NT2/D1 (cell line): Measurements from ENCODE around the gene CTDP1.
A peak's percentile ranks its signal among the peaks of the same experiment; 100 is the strongest.
"Not testable (repeated sequence)": the region's sequence is repeated elsewhere in the genome, so short reads cannot be mapped to it uniquely, and the experiment has no call there.

Experiments used
- DNase-seq: peaks from one replicate; pipeline ENCODE4 v3.0.0-alpha.2; 2011; ENCODE audit warnings: low read depth, low spot score
- H3K27me3 ChIP-seq: 2 replicates; pipeline ENCODE4 v1.6.0; 2011; ENCODE audit warnings: mild to moderate bottlenecking; ENCODE audit not compliant: insufficient read length, insufficient read depth
- H3K36me3 ChIP-seq: 2 replicates; pipeline ENCODE4 v1.6.1; 2011; ENCODE audit warnings: mild to moderate bottlenecking, low read length, mixed read lengths; ENCODE audit not compliant: insufficient read depth, insufficient read length
- H3K4me1 ChIP-seq: 2 replicates; pipeline ENCODE4 v1.5.1; 2011; ENCODE audit not compliant: insufficient read depth, insufficient read length
- H3K4me3 ChIP-seq: 2 replicates; pipeline ENCODE4 v1.5.1; 2011; ENCODE audit warnings: low read depth; ENCODE audit not compliant: insufficient read length
- H3K9ac ChIP-seq: 2 replicates; pipeline ENCODE4 v1.6.0; 2011; ENCODE audit warnings: low read depth; ENCODE audit not compliant: insufficient read length
- H3K9me3 ChIP-seq: 2 replicates; pipeline ENCODE4 v1.5.1; 2011; ENCODE audit warnings: mild to moderate bottlenecking, low read length; ENCODE audit not compliant: insufficient read depth
- SUZ12 ChIP-seq: IDR thresholded peaks from 2 replicates; pipeline ENCODE4 v1.6.1; 2011; ENCODE audit not compliant: insufficient read length, insufficient read depth; ENCODE audit errors: extremely low read depth
- YY1 ChIP-seq: IDR thresholded peaks from 2 replicates; pipeline ENCODE4 v1.6.1; 2011; ENCODE audit not compliant: insufficient read length, insufficient read depth
- ZNF274 ChIP-seq: IDR thresholded peaks from 2 replicates; pipeline ENCODE4 v1.6.1; 2011; ENCODE audit warnings: mild to moderate bottlenecking, low read depth, low read length

CTDP1 gene

DNA sequence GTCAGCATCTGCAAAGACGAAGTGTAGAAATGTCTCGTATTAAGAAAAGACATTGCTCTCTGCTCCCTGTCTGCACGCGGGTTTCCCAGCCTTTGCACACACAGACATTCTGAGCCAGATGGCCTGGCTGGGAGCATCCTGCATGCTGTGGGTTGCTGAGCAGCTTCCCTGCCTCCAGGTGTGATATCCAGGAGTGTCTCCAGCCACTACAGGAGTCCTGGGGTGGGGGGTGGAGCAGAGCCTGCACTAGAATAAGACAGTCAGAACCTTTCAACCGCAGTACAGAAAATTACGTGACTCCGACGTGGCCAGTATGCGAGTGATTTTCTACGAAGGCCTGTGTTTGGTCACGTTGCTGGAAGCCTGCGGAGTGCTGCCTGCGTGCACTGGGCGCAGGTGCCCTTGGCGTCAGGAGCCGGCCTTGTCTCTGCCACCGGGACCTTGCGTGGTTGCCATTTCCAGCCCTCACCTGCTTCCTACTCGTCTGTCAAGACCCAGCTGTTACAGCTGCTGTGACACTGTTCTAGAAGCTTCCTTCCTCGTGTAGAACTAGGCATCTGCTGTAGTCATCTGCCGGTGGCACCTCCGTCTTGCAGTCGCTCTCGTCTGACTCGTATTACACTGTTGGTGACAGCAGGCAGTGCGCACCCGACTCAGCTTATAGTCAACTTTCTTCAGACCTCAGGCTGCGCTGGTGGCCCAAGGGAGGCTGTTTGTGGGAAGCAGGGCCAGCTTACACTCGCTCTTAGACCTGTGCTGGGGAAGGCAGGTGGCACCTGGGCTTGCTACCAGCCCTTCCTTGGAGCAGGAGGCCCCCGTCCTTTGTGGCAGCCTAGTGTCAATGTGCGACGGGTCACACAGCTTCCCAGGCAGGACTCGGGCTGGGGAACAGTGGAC is 11.2 kb downstream of the CTDP1 start:
- H3K4me3 ChIP-seq, result no peak overlapping the region
- no peak for TF ChIP-seq YY1
- no peak for TF ChIP-seq SUZ12
- no peak for TF ChIP-seq ZNF274
- no peak for DNase-seq
- no peaks in the 10 kb centered on the region for H3K9me3 ChIP-seq
- H3K4me1 ChIP-seq, result peaks cover 14% of the 10 kb centered on the region
- H3K36me3 ChIP-seq, result peaks cover 12% of the 10 kb centered on the region
- H3K27me3 ChIP-seq, result no peaks in the 10 kb centered on the region
- no peak overlapping the region for H3K9ac ChIP-seq

DNA sequence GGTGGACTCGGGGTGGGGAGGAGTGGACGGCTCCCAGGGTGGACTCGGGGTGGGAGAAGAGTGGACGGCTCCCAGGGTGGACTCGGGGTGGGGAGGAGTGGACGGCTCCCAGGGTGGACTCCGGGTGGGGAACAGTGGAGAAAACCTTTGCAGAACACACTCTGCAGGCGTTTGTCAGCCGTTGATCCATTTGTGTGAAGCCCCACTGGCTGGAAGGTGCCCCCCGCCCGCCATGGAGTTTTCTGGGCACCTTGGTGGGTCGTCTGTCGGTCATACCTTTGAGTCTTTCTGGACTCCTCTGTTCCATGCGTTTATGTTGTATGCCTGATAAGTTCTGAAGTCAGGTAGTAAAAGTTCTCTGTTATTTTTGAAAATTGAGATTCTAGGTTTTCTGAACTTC is 12.5 kb downstream of the CTDP1 start:
- Histone ChIP-seq H3K9me3 (no peaks in the 10 kb centered on the region), H3K4me3 (no peak overlapping the region), H3K9ac (no peak overlapping the region), H3K36me3 (peaks cover 22% of the 10 kb centered on the region), H3K27me3 (no peaks in the 10 kb centered on the region), H3K4me1 (peaks cover 15% of the 10 kb centered on the region)
- DNase-seq, result no peak
- no peak for TF ChIP-seq SUZ12
- no peak for TF ChIP-seq YY1
- TF ChIP-seq ZNF274, result no peak

DNA sequence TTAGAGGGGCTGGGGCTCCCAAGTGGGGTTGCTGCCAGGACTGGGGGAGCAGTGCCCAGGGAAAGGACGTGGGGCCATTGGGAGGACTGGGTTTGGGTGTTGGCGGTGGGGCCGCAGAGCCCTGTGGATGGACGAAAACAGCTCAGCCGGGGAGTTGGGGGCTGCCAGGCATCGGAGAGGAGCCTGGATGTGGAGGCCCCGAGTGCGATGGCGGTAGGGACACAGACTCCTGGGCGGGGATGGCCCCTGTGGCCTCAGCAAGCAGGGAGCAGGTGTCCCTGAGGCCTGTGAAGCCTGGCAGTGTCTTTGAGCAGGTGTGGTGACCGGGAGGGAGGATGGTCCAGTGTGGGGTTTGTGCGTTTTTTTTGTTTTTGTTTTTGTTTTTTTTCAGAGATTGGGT is 13.3 kb downstream of the CTDP1 start:
- no peak for TF ChIP-seq YY1
- no peak for TF ChIP-seq SUZ12
- TF ChIP-seq ZNF274, result no peak
- Histone ChIP-seq H3K9ac (no peak overlapping the region), H3K9me3 (no peaks in the 10 kb centered on the region), H3K27me3 (no peaks in the 10 kb centered on the region), H3K36me3 (peaks cover 30% of the 10 kb centered on the region), H3K4me1 (peaks cover 15% of the 10 kb centered on the region), H3K4me3 (no peak overlapping the region)
- DNase-seq, result no peak

DNA sequence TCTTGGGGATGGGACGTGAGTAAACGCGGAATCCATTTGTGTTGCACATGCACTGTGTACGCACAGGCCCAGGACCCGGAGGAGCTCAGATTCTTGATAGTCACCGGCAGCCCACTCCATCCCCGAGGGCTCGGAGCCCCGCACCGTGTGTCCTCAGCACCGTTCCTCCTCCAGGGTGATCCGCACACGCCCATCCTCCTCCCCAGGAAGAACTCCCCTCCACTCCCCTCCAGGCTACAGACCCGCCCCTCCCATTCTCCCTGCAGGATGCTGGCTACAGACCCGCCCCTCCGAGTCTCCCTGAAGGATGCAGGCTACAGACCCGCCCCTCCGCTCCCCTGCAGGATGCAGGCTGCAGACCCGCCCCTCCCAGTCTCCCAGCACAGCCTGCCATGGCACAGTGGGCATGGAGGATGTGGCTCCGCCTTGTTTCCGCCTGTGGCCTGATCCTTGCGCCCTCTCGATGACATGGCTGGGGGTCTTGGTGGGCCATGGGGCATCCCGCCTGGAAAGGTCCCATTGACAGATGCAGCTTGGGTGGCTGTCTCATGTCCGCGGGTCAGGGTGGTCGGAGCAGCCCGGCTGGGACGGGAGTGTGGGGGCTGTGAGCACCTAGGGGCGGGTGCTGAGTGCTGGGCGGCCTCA is 14.1 kb downstream of the CTDP1 start:
- TF ChIP-seq ZNF274 (no peak), SUZ12 (no peak), YY1 (no peak)
- H3K4me3 ChIP-seq, result no peak overlapping the region
- peaks cover 15% of the 10 kb centered on the region for H3K4me1 ChIP-seq
- H3K27me3 ChIP-seq, result no peaks in the 10 kb centered on the region
- peak; percentile 22 for DNase-seq
- H3K9me3 ChIP-seq, result no peaks in the 10 kb centered on the region
- no peak overlapping the region for H3K9ac ChIP-seq
- peaks cover 38% of the 10 kb centered on the region for H3K36me3 ChIP-seq

DNA sequence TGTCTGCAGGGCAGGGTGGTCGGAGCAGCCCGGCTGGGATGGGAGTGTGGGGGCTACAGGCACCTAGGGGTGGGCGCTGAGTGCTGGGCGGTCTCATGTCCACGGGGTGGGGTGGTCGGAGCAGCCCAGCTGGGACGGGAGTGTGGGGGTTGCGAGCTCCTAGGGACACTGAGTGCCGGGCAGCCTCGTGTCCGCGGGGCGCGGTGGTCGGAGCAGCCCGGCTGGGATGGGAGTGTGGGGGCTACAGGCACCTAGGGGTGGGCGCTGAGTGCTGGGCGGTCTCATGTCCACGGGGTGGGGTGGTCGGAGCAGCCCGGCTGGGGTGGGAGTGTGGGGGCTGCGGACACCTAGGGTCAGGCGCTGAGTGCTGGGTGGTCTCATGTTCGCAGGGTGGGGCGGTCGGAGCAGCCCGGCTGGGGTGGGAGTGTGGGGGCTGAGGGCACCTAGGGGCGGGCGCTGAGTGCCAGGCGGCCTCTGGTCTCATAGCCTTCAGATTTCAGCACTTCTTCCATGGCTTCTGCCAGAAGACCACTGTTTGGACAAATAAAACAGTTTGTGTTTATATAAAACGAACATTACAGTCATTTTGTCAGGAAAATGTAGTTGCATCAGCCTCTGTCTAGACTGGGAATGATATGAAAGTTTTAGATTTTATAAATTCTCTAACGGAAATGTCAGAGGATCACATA is 14.7 kb downstream of the CTDP1 start:
- Histone ChIP-seq H3K36me3 (peaks cover 43% of the 10 kb centered on the region), H3K4me1 (peaks cover 15% of the 10 kb centered on the region)
- not testable (repeated sequence) for H3K9me3 ChIP-seq, DNase-seq, H3K27me3 ChIP-seq, H3K9ac ChIP-seq, H3K4me3 ChIP-seq

DNA sequence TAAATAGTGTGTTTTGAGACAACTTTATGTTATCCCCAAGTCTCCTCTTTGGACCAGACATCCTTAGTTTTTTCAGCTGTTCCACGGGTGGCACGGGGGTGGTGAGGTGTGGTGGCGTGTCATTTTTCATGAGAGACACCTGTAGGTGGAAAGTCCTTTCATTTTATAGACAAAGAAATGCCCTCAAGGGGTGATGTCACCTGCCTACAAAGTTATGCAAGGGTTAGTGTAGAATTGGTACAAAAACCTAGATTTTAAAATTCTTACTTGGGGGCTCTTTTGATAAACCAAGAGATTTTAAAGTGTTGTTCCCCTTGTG is 15.3 kb downstream of the CTDP1 start:
- H3K4me1 ChIP-seq, result peaks cover 15% of the 10 kb centered on the region
- TF ChIP-seq YY1 (no peak), ZNF274 (no peak), SUZ12 (no peak)
- no peak overlapping the region for H3K9ac ChIP-seq
- no peak overlapping the region for H3K4me3 ChIP-seq
- no peak for DNase-seq
- H3K27me3 ChIP-seq, result no peaks in the 10 kb centered on the region
- no peaks in the 10 kb centered on the region for H3K9me3 ChIP-seq
- peaks cover 47% of the 10 kb centered on the region for H3K36me3 ChIP-seq

DNA sequence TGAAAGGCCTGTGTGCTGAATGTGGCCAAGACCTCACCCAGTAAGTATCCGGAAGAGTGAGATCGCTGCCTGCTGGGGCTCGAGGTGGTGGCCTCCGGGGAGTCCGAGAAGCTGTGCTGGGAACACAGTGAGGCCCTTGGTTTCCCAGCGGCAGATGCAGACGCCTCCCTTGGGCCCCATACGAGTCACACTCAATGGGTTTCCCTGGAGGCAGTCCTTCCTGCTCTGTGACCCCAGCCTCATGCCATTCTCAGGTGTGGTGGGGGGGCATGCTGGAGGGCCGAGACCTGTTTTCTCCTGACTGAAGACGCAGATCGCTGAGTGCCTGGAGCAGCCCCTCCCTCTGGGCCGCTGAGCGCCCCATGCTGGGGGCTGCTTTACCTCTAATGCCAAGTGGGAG is 15.7 kb downstream of the CTDP1 start:
- no peak overlapping the region for H3K4me3 ChIP-seq
- H3K9me3 ChIP-seq, result no peaks in the 10 kb centered on the region
- peaks cover 51% of the 10 kb centered on the region for H3K36me3 ChIP-seq
- peaks cover 15% of the 10 kb centered on the region for H3K4me1 ChIP-seq
- DNase-seq, result no peak
- no peak overlapping the region for H3K9ac ChIP-seq
- no peaks in the 10 kb centered on the region for H3K27me3 ChIP-seq
- TF ChIP-seq YY1 (no peak), SUZ12 (no peak), ZNF274 (no peak)
